NCI-H1105 treated with DMSO at 0.1 percent for 48 hours (cell line): ENCODE results near the gene SHISAL2A.

ENCODE experiments used
- DNase-seq: peaks from one replicate; lab custom pipeline; 2025; lab: John Stamatoyannopoulos, UW

Gene SHISAL2A

DNA sequence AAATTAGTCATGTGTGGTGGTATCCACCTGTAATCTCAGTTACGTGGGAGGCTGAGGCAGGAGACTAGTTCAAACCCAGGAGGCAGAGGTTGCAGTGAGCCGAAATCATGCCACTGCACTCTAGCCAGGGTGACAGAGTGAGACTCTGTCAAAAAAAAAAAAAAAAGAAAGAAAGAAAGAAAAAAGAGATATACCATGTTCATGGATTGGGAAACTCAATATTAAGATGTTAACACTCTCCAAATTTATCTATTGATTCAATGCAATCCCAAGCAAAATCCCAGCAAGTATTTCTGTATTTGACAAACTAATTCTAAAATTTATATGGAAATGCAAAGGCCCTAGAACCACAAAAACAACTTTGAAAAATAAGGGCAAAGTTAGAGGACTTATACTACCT lies 11.0 kb upstream of the SHISAL2A start:
- DNase-seq = no peak

DNA sequence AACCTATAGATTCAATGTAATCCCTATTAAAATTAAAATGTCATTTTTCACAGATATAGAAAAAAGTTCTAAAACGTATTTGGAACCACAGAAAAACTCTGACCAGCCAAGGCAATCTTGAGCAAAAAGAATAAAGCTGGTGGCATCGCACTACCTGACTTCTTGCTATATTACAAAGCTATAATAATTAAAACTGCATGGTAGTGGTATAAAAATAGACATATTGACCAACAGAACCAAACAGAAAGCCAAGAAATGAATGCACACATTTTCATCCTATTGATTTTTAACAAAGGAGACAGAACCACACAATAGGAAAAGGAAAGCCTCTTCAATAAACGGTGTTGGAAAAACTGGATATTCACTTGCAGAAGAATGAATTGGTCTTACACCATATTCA lies 9.2 kb upstream of the SHISAL2A start:
- no peak for DNase-seq

DNA sequence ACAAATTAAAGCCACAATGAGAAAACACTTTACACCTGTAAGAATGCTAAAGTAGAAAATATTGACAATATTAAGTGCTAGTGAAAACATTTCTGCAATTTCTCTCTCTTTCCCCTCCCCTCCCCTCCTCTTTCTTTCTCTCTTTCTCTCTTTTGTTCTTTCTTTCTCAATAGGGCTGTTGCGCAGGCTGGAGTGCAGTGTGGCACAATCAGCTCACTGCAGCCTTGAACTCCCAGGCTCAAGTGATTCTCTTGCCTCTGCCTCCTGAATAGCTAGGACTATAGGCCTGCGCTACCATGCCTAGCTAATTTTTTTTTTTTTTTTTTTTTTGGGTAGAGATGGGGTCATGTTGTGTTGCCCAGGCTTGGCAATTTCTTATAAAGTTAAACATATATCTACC lies 5.9 kb upstream of the SHISAL2A start:
- no peak for DNase-seq

DNA sequence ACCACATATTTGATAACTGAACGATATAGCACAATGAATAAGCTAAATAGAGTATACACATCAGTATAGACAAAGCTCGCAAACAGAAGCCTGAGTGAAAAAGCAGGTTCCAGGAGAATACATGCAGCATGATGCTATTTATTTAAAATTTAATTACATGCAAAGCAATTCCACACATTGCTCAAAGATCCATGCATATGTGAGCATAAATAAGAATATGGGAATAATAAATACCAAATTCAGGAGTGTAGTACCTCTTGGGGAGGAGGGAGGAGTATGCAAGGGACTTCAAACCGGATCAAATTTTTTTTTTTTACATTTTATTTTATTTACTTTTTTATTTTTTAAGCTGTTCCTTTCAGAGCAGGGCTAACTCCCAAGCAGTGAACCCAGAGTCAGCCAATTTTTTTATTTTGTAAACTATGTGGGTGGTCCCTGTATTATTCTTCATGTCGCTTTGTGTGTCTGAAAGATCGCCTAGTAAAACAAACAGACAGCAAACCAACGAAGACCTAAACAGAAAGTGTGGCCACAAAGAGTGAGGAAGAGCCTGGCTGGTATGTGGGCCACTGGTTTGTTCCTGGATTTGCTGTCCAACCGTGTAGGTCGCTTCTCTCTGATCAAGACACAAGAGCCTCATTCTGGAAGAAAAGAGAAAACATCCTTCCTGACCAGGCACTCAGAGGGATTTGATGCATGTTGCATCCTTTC lies 4.2 kb upstream of the SHISAL2A start:
- no peak for DNase-seq

DNA sequence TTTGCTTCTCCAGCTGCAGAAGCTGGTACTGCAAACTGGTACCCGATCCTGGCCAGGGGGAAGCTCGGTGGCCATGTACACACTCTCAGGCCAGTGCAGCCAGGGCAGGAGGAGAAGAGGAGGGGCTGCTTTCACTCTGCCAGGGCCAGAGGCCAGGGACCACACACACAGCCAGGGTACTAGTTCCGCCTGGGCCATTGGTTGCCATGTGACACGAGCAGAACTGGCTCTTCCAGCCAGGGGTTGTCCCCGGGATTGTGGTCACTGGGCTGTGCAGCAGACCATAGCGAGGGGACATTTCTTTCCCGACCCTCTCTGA lies 3.7 kb upstream of the SHISAL2A start:
- DNase-seq = no peak

DNA sequence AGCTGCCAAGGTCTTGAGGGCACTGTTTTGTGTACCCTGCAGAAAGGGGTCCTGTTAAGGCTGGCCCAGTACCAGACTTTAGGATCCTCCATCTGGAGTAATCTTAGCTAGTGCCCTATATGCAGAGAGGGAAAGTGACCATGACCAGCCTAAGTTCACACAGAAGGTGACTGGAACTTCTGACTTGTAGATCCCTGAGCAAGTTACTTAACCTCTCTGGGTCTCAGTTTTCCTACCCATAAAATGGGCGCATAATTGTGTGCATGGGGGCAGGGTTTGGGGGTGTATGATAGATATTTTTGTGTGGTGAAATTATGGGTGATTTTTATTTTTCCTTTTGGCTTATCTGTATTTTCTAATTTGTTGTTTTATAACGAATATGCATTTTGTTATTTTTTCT lies 3.3 kb upstream of the SHISAL2A start:
- DNase-seq = no peak

DNA sequence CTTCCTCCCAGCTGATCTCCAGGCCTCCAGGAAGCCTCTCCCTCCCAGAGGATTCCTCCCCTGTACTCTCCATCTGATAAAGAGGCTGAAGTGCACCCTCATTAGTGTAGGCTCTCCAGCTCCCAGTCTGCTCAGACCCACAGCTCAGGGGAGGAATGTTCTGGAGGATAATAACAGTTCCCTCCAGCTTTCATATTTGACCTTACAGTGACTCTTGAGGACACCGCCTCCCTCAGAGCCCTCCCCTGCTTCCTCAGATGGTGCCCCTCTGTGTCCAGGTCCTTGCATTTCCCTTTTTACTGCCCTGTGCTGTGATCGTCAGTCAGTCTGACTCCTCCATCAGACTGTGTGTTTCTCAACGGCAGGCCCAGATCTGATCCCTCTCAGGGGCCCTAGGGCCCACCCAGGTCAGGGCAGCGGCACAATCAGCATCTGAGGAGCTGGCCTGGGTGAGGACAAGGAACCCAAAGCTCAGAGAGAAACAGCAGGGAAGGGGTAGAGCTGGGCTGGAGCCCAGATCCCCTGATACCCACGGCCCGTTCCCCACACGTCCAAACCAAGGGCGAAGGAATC lies 1.1 kb upstream of the SHISAL2A start:
- DNase-seq = no peak

DNA sequence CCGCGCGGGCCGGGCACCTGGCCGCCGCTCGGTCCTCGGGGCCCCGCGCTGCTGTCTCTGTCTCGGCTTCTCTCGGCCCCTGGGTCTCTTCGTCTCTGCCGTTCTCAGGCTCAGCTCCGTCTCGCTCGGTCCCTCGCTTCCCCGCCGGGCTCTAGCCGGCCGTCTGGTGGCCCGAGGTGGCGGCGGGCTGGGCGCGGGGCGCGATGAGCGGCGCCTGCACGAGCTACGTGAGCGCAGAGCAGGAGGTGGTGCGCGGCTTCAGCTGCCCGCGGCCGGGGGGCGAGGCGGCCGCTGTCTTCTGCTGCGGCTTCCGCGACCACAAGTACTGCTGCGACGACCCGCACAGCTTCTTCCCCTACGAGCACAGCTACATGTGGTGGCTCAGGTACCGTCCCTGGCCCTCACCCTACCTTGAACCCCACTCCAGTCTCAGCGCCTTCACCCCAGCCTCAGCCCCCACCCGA lies 355 bp downstream of the SHISAL2A start:
- DNase-seq = no peak

DNA sequence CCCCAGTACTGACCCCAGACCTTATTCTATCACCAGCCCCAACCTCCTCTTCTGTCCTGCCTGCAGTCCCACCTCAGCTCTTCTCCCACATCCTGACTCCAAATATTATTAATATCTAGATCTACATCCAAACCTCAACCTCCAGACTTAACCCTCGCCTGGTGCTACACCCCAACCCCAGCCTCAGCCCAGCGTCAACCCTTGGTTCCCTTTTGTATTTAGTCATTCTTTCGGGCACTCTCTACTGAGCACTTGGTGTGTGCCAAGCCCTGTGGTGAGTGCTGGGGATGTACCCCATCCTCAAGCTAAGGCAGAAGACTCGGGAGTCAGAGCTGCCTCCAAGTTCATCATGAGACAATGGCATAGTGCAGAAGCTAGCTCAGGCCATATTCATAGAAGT lies 1.1 kb downstream of the SHISAL2A start:
- DNase-seq = no peak

DNA sequence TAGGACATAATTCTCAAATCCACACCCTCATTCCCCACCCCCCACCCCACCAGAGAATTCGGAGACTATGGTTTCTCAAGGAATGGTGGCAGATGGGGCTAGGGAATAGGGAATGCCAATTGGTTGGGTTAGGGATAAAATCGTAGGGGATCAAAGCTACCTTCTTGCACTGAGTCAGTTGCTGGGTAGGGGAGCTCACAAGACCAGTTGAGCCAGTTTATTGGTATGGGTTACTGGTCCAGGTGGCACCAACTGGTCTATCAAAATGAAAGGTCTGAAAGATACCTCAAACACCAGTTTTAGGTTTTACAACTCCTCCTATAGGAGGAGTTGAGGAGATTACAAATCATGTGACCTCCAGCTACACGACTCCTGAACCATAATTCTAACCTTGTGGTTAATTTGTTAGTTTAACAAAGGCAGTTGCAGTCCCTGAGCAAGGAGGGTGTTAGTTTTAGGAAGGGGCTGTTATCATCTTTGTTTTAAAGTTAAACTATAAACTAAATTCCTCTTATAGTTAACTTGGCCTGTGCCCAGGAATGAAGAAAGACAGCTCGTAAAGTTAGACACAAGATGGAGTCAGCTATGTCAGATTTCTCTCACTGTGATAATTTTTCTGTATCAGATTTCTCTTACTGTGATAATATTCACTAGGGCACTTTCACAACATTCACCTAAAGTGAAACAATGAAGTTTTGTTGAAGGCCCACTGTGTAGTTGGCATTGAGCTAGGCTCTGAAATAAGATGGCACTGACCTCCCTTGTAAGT lies 2.5 kb downstream of the SHISAL2A start:
- no peak for DNase-seq

DNA sequence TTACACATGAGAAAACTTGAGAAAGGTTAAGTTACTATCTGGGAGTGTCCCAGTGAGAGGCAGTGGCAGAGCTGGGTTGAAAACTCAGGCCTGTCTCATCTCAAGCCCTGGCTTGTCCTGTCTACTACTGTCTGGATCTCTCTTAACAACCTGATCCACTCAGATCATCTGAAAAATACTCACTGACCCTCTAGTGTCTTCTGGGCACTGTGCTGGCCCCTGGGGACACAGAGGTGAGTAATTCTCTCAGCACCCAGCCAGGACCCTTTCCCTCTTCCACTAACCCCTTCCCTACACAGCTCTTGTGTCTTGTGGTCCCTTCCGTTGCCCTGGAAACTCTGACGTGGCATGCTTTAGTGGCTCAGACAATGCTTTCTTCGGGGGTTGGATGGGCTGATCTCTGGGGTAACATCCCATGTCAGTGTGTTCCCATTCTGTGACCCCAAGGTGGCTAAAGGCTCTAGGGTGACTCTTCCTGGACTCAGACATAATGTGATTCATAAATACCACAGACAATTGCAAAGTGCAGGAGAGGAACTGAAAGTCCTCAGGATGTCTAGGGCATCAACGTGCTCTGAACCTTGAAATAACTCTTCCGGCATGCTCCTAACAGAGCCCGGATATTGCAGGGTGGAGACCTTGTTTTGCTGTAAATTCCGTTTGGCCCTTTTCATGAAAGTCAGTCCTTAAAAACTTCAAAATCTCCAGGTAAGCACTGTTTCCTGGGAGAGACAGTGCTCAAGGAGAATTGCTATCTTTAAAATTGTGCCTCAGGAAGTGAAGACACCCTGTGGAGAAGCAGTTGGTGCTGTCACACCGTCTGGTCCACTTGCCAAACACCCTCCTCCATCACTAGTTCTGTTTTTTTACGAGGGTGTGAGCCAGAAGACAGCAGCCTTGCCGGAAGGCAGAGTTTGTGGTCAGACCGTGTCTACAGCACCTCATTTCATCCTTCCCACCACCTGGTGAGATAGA lies 4.0 kb downstream of the SHISAL2A start:
- DNase-seq = no peak

DNA sequence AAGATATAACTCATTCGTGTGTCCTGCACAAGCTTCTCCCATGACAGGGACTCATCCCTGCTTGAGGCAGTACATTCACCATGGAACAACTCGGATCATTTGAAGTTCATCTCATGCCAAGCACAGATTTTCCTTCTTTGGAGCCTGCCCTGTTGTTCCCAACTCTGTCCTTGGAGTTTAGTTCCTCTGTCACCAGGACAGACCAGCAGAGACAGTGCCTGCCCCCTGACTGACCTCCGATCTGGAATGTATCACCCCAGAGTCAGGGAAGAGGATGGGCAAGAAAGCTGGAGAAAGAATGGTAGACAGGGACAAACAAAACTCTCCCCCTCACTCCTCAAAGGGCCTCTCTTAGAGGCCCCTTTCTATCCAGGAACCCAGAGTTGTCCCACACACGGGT lies 5.0 kb downstream of the SHISAL2A start:
- DNase-seq = no peak

DNA sequence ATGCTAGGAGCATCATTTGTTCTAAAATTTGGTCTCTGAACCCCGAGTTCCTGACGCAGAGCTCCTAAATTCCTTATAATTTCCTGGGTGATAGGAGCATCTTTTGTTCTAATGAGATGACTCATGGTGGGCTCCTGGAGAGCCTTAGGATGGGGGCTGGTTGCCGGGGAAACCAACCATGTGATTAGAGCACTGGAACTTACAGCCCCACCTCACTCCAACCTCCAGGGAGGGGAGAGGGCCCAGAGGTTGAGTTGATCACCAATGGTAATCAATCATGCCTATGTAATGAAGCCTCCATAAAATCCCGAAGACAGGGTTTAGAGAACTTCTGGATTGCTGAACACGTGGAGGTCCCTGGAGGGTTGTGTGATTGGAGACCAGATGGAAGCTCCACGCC lies 7.7 kb downstream of the SHISAL2A start:
- no peak for DNase-seq

DNA sequence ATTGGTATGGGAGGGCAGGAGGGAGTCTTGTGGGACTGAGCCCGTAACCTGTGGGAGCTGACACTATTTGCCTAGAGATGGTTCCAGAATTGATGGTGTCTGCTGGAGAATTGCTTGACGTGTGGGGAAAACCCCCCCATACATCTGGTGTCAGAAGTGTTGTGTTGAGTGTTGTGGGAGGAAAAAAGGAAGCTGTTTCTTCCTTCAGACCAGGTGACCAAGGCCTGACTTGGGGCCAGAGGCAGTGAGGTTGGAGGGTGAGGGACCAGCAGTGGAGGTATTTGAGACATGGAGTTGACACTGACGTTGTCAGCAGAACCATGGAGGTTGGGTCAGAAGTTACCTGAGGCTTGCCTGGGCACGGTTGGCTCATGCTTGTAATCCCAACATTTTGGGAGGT lies 8.3 kb downstream of the SHISAL2A start:
- DNase-seq = no peak

DNA sequence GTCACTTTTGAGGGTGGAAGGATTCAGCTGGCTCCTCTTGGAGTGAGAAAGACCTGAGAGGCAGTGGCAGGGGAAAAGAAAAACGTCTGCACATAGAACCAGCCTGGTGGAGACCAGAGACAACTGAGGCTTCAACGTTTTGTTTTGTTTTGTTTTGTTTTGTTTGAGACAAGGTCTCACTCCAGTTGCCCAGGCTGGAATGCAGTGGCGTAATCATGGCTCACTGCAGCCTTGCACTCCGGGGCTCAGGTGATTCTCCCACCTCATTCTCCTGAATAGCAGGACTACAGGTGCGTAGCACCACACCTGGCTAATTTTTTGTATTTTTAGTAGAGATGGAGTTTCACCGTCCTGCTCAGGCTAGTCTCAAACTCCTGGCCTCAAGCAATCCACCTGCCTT lies 12.3 kb downstream of the SHISAL2A start:
- DNase-seq = no peak

DNA sequence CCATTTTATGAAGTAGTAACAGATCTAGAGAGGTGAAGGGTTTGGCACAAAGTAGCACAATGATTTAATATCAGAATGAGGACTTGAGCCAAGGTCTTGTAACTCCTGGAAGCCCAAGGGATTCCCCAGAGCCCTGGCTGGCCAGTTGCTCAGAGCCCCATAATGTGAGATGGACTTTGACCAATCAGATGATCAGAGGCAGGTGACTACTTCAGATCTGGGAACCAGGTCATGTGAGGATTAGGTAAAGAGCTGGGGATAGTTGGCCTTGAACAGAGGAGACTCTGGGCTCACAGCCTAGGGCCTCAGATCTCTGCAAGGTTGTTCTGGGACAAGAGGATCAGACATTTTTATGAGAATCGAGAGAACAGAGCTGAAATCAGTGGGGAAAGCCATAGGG lies 18.9 kb downstream of the SHISAL2A start:
- DNase-seq = no peak

DNA sequence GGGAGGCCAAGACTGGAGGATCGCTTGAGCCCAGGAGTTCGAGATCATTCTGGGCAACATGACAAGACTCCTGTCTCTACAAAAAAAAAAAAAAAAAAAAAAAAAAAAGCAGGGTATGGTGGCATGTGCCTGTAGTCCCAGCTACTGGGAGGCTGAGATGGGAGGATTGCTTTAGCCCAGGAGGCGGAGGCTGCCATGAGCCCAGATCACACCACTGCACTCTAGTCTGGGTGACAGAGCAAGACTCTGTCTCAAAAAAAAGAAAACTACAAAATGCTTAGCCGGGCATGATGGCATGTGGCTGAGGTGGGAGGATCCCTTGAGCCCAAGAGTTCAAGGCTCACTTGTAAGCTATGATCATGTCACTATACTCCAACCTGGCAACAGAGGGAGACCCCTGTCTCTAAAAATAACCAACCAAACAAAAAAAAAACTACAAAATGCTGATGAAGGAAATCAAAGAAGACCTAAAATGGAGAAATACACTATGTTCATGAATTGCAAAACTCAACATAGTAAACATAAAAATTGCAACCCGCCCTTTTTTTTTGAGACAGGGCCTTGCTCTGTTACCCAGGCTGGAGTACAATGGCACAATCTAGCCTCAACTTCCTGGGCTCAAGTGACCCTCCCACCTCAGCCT lies 20.4 kb downstream of the SHISAL2A start:
- no peak for DNase-seq

DNA sequence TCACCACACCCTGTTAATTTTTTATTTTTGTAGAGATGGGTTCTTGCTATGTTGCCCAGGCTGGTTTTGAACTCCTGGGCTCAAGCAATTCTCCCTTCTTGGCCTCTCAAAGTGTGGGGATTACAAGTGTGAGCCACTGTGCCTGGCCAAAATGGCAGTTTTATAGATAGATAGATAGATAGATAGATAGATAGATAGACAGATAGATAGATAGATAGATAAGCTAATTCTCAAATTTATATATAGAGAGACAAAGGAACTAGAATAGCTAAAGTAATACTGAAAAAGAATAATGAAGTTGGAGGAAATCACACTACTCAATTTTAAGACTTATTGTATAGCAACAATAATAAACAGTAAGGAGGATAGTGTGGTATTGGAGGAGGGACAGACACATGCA lies 21.1 kb downstream of the SHISAL2A start:
- no peak for DNase-seq

DNA sequence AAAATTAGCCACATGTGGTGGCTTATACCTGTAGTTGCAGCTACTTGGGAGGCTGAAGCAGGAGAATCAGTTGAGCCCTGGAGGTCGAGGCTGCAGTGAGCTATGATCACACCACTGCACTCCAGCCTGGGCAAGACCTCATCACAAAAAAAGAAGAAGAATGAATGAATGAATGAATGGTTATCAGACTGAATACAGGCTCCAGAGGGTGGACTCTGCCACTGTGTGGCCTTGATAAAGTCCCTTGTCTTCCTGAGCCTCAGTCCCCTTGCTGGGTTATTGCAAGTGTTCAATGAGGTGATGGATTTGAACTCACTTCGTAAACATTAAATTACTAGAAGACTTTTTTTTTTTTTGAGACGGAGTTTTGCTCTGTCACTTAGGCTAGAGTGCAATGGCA lies 24.7 kb downstream of the SHISAL2A start:
- no peak for DNase-seq

DNA sequence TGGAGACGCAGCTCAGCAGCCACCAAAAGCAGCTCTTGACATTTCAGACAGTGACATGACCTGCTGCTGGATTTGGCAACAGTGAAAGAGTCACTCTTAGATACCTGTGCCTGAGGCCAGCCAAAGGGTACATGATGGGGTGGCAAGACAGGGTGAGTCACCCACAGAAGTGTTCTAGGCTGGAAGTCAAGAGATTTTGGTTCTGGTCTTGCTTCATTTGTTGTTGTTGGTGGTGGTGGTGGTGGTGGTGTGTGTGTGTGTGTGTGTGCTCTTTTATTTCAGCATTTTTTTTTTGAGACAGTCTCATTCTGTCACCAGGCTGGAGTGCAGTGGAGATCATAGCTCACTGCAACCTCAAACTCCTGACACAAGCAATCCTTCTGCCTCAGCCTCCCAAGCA lies 25.8 kb downstream of the SHISAL2A start:
- no peak for DNase-seq

DNA sequence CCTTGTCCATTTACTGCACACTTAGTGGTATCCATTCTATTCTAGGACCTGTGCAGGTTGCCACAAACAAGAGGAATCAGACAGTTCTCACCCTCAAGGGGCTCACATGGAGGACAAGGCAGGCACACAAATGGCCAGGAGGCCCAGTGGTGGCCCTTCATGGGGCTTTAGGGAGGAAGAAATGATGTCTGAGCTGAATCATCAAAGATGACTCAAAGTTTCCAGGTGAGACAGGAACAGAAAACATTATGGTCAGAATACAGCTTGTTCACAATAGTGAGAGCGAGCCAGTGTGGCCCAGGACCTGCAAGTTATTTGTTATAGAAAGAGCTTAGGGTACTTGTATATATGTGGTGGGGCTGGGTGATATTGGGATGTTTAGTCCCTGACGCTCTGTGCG lies 26.4 kb downstream of the SHISAL2A start:
- no peak for DNase-seq
